A172 (cell line): ENCODE data around the gene MAP1LC3B. TPM values are rescaled to one million over a fixed set of nuclear protein-coding genes. Genes with fewer than 3 reads are reported as not detected.

Experiments used
- DNase-seq: peaks from one replicate; pipeline ENCODE4 v3.0.0-alpha.2; 2015; ENCODE audit warnings: low spot score
- total RNA-seq: library from RNA; depleted of rRNA; stranded (reverse); fragments of >200 nt; shearing (Covaris generic); gene quantifications from 2 replicates; pipeline ENCODE4 v1.2.3, GENCODE V29; 2014

The MAP1LC3B gene
- total RNA-seq, 1 experiment from 2014 or later: 35.9 TPM

- DNase-seq: no peak
These were observed 40.3 kb downstream of the MAP1LC3B start for GRCh38 chr16:87432330-87432915.

- no peak for DNase-seq
These were observed 42.1 kb downstream of the MAP1LC3B start for GRCh38 chr16:87434146-87434667.

- peak; percentile 30 for DNase-seq
These were observed 43.5 kb downstream of the MAP1LC3B start for GRCh38 chr16:87435372-87436224.

GRCh38 chr16:87436225-87437172 lies 44.4 kb downstream of the MAP1LC3B start:
- DNase-seq: peak; percentile 41

GRCh38 chr16:87437327-87437726 lies 45.2 kb downstream of the MAP1LC3B start:
- no peak for DNase-seq

GRCh38 chr16:87437911-87438610 lies 45.9 kb downstream of the MAP1LC3B start:
- no peak for DNase-seq

GRCh38 chr16:87438611-87438985 lies 46.5 kb downstream of the MAP1LC3B start:
- no peak for DNase-seq

- no peak for DNase-seq
These were observed 47.8 kb downstream of the MAP1LC3B start for GRCh38 chr16:87439926-87440325.

- peak; percentile 23 for DNase-seq
These were observed 49.9 kb downstream of the MAP1LC3B start for GRCh38 chr16:87441886-87442580.

GRCh38 chr16:87442581-87442966 lies 50.4 kb downstream of the MAP1LC3B start:
- DNase-seq: no peak

- DNase-seq: no peak
These were observed 50.9 kb downstream of the MAP1LC3B start for GRCh38 chr16:87443016-87443415.

- DNase-seq: no peak
These were observed 51.8 kb downstream of the MAP1LC3B start for GRCh38 chr16:87443964-87444363.

GRCh38 chr16:87445486-87445885 lies 53.4 kb downstream of the MAP1LC3B start:
- DNase-seq: no peak

- no peak for DNase-seq
These were observed 54.3 kb downstream of the MAP1LC3B start for GRCh38 chr16:87446479-87446878.

- DNase-seq: no peak
These were observed 55.2 kb downstream of the MAP1LC3B start for GRCh38 chr16:87447323-87447722.

GRCh38 chr16:87448866-87449265 lies 56.7 kb downstream of the MAP1LC3B start:
- no peak for DNase-seq

- no peak for DNase-seq
These were observed 59.6 kb downstream of the MAP1LC3B start for GRCh38 chr16:87451563-87452210.

- no peak for DNase-seq
These were observed 61.2 kb downstream of the MAP1LC3B start for GRCh38 chr16:87453326-87453725.
